Stimulated activated CD8-positive, alpha-beta memory T cell treated with anti-CD3 and anti-CD28 coated beads, Interleukin-15, amount 100 ng/mL, for 48 hours (primary cell): ENCODE data around the gene HOXA3.
A peak's percentile ranks its signal among the peaks of the same experiment; 100 is the strongest.

Source experiments
- DNase-seq, 2 donors: peaks; one replicate each; pipeline ENCODE4 v3.0.0-alpha.2; 2020; ENCODE audit warnings: low read depth in 2 of 2

Gene HOXA3

GRCh38 chr7:27102581-27103442, 49.6 kb downstream of the HOXA3 start, which contains the start of gene HOXA2:
HOXA2 (minus strand) TSS chr7:27102683; CDS start chr7:27102500, 183 bp downstream.
- no peak for DNase-seq

DNA sequence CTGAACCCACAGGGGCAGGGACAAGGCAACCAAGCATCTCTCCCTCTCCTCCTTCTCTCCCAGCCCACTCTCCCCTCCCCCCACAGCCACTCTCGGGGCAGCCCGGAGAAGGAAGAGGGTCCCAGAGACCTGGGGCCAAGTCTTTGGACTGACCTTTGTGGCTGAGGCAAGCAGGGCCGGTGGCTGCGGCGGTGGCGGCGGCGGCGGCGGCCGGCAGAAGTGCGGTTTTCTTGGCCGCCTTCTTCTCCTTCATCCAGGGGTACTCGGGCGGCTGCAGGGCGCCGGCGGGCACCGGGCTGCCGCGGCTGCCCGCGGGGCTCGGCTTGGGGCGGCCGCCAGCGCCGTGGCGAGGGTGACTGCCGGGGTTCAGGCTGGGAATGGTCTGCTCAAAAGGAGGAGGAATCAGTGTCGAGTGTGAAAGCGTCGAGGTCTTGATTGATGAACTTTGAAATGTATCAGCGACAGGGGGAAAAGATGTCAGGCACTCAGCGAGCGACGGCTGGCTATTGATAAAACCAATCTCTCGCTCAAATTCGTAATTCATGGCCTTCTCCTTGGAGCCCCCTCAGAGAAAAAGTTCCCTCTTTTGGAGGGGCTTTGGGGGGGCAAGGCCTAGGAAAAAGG, 50.3 kb downstream of the HOXA3 start:
- DNase-seq: no peak

DNA sequence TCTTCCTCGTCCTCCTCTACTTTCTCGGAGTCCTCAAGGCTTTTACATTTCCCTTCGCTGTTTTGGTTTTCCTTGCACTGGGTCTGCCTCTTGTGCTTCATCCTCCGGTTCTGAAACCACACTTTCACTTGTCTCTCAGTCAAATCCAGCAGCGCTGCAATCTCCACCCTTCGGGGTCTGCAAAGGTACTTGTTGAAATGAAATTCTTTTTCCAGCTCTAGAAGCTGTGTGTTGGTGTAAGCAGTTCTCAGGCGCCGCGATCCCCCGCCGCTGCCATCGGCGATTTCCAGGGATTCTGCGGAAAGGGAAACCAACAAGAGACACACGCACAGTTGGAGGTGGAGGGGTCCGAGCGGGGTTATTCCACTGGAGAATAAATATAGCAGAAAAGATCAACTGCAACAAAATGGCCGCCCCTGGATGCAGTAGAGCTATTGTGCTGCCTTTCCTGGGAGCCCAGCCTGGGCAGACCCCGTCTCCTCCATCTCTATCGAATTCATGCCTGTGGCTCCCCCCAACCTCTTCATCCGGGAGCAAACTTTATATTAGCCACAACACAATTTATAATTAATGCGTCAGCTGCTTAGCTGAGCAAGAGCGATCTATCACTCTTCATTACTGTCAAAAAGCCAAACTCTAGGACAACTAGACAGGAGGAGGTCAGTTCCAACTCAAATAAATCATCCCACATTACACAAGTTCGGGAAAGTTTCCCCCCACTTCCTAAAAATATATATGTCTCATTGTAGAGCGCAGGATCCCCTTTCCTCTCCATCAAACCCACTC, 51.0 kb downstream of the HOXA3 start:
- DNase-seq: no peak

GRCh38 chr7:27100694-27101170, 51.7 kb downstream of the HOXA3 start:
- DNase-seq: no peak

GRCh38 chr7:27099453-27100370, 52.7 kb downstream of the HOXA3 start:
- no peak for DNase-seq

DNA sequence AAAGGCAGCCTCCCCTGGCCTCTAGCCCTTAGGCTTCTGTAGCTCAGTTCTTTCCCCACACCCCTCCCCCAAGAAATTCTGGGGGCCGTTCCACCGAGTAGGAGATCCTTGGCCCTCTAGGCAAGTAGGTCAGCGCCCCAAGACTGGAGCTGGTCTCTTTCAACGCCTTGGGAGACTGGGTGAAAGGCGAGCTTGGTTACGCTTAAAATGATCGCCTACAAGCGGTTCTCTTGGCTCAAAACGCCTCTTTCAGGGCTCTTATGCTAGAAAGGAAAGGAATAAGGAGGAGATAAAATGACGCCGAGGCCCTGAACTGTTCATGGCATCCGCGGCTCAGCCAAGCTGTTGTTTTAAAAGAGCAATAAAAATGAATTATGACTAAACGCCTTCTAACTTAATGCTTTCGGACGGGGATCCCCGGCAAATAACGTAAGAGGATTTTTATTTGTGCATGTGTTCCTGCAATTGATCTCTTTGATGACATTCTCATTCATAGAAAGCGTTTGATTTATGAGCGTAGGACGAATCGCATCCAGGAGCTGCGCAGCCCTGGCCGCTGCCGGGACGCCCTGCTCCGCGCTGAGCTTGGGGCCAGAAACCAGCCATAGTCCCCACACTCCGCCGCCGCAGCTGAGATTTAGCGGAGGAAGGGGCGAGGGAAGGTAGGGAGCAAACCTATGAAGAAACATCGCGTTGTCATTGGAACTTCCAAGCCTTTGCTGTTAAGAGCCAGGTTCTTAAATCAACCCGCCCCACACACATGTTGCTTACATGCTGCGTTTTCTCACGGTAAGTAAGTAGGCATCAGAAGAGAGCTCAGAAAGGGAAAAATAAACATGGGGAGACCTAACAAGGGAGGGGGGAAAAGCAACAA, 53.6 kb downstream of the HOXA3 start:
- DNase-seq: no peak

DNA sequence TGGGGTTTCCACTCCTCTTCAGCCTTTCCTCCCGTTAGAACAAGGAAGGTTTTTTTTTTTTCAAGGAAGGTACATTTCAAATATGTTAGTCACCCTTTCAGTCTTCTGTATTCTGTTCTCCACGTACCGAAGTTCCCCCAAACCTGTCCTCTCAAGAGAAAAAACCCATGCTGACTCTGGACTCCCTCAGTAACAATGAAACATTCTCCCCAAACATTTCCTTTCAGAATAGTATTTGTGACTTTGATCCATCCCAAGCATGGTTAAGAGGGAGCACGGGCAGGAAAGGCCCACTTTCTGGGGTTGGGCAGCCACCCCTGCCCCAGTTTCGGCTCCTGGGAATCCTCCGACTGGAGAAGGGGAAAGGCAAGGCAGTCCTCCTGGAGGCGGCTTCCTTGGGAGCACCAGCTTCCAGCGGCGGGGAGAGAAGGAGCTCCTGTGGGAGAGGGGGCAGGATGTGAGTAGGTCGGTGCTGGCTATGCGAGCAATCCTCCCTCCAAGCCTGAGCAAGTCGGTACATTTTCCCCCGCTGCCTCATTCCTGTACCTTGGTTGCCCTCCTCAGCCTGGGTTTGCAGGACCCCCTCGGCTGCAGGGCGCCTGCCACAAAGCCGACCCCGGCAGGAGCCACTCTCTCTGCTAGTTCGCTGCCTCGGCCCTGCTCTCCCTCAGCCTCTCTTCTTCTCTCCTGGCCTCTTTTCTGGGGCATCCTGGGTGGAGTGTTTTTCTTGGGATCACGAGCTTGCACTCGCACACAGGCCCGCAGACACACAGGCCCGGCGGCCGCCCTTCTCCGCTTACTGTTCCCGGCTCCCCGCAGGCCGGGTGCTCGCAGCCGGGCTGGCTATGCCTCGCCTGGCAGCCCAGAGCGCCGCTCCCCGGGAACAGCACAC, 54.5 kb downstream of the HOXA3 start:
- no peak for DNase-seq

- no peak for DNase-seq
These were observed 55.4 kb downstream of the HOXA3 start for GRCh38 chr7:27096768-27097514.

- peak; percentile 60 to 69 for DNase-seq
These were observed 56.3 kb downstream of the HOXA3 start, which contains the start of gene HOXA1 for GRCh38 chr7:27095897-27096767. HOXA1 (minus strand) TSS chr7:27096000; CDS start chr7:27095912, 88 bp downstream.

- DNase-seq: peak in 1 of 2 donors; percentile 4
These were observed 57.1 kb downstream of the HOXA3 start for GRCh38 chr7:27095050-27095896.

DNA sequence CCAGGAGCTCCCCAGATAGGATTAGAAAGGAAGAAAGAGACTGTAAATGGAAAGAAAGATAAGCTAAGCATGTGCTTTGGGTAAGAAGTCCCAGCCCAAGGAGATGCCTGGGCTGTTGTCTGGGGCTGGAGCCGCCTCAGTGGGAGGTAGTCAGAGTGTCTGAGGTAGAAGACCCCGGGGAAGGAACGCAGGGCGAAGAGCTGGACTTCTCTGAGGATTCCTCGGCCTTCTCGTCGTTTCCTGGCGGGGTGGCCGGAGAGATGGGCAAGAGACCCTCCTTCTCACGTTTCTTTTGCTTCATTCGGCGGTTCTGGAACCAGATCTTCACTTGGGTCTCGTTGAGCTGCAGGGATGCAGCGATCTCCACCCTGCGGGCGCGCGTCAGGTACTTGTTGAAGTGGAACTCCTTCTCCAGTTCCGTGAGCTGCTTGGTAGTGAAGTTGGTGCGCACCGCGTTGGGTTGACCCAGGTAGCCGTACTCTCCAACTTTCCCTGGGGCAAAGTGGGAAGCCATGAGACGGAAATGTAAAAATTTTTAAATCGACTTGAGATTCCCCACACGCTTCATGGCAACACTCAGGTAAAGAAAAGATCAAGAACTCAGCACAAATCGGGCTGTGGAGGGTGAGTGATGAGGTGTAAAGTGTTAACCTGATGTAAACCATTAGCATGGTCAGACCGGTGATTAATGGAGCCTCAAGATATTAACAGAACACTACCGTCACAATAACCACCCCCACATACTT, 57.9 kb downstream of the HOXA3 start:
- DNase-seq: no peak

GRCh38 chr7:27093184-27093895, 59.0 kb downstream of the HOXA3 start:
- no peak for DNase-seq

DNA sequence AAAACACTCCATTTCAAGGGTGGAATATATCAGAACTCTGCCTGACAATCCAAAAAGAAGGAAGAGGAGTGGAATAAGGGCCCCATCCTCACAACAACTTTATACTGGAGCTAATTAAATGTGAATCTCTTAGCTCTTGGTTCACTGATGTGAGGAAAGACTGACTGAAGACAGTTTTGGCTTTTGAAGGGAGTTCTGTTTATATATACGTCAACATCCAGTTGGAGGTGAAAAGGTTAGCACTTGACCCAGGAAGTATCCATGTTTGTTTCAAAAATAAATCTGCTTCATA, 59.6 kb downstream of the HOXA3 start:
- DNase-seq: no peak

DNA sequence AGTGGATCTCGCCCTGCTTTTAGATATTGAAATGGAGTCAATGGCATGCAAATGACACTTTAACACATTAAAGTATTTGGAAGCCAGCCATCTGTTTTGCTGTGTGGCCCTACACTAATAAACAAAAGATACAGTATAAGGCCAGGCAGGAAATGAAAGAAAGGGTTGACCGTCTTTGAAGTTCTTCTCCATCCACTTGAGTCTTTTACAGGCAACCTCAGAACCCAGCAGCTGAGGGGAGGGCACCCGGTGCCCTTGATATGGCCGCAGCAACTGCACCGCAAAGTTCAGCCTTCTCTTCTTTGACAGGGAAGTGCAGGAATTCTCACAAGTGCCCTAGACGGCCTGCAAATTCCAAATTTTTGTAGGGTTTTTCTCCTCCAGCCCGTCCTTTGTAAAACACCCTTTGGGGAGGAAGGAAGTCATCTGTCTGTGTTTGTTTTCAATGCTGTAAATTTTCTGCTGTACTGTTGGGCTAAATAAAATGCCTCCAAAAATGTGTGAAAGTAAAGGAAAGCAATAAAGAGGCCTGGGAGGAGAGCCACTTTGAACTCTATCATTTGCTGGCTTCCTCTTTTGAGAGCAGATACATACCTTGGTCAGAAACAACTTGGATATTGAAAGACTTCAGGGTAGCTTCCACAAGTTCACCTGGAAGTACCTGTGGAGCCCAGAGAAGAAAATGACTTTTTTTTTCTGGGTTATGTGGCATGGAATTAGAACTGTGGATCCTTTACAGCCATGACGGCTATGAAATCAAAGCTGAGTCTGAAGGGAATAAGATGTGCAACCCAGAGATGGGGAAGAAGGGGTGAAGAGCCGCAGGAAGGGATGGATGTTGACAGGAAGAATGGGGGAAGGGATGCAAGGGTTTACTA, 60.2 kb downstream of the HOXA3 start:
- DNase-seq: no peak
